GM15510 (cell line): ENCODE results near the gene ACKR1.

Experiments used
- POLR2A ChIP-seq: IDR thresholded peaks from 3 replicates; pipeline ENCODE4 v1.6.1; 2011; ENCODE audit warnings: borderline replicate concordance; ENCODE audit not compliant: insufficient read length; ENCODE audit errors: extremely low read depth

ACKR1 gene

GRCh38 chr1:159228554-159228953 lies 23.9 kb downstream of the ACKR1 start:
- no peak for TF ChIP-seq POLR2A

DNA sequence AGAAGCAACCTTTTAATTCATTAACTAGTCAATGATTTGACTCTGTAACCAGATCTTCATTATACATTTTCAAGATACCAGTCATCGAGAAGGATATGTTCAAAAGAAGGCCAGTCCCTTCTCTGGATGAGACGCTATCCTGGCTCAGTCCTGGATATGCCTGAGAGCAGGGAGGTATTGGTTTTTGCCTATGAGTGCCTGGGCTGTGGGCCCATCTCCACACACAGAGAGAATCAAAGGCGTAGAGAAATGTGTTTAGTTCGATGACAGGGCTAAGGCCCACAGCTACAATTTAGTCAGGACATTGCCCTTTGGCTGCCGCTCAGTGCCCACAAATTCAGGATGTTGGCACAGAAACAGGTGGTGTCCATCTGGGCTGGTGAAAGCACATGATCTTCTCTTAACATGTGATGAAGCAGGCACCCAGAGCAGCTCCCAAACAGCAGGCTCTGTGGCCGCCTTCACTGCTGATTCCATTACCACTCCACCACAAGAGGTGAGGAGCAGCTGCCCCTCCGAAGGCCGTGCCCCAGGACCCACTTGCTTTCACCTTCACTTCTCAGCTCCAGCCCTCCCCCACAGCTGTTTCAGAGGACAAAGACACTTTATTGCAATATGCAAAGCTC lies 24.7 kb downstream of the ACKR1 start:
- TF ChIP-seq POLR2A = no peak

DNA sequence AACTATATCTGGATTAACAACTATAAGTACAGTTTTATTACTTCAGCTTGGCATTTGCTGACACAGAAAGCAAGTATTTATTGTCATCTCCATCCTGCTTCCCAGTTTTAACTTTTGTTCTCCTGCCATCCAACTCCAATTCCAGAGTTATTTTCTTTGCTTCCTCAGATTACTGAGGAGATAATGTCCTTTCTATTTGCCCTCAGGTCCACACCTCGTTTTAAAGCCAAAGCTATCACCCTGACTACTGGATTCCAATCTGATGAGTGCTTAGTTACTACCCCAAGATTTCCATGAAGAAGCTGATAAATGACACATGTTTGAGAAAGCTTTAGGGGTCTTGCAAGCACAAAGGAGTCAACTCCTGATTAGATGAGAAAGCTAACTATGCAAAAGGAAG lies 25.2 kb downstream of the ACKR1 start:
- no peak for TF ChIP-seq POLR2A

DNA sequence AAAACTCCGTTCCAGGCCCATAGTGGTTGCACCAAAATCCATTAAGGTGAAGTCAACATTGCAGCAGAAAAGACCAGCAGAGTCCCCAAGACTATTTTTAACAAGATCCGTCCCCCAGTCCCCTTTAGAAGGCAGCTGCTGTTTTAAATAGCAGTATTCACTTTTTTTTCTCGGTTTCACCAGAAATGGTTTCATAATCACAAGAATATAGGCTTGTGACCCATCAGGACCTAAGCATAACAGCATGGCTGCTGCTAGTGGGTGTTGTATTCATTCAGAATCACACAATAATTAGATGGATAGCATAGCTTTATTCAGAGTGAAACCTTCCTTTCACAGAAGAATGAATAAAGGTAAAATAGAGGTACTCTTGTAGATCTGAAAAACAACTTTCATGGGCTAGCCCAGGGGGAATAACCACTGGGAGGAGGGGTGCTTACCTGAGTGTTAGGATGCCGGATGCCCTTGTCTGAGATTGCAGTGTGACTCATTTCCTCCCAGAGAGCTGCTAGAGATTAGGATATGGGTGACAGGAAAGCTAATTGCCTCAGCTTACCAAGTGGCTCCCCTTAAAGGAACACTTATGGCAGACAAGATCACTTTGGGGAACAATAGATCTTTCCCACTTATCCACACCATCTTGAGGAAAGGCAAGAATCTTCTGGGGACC lies 35.0 kb downstream of the ACKR1 start:
- TF ChIP-seq POLR2A = no peak

- no peak for TF ChIP-seq POLR2A
Observed at GRCh38 chr1:159247266-159247665, 42.6 kb downstream of the ACKR1 start.

DNA sequence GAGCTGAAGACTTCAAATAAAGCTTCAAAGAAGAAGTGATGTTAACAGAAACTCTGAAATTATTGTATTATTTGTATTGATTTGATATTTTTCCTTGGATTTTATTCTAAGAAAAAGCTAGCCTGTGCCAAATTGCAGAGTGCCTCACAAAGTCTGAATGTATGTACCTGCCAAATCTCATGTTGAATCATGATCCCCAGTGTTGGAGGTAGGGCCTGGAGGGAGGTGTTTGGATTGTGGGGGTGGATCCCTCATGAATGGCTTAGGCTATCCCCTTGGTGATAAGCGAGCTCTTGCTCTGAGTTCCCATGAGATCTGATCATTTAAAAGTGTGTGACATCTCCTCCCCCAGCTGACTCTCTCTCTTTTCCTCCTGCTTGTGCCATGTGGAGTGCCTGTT lies 43.6 kb downstream of the ACKR1 start:
- no peak for TF ChIP-seq POLR2A

DNA sequence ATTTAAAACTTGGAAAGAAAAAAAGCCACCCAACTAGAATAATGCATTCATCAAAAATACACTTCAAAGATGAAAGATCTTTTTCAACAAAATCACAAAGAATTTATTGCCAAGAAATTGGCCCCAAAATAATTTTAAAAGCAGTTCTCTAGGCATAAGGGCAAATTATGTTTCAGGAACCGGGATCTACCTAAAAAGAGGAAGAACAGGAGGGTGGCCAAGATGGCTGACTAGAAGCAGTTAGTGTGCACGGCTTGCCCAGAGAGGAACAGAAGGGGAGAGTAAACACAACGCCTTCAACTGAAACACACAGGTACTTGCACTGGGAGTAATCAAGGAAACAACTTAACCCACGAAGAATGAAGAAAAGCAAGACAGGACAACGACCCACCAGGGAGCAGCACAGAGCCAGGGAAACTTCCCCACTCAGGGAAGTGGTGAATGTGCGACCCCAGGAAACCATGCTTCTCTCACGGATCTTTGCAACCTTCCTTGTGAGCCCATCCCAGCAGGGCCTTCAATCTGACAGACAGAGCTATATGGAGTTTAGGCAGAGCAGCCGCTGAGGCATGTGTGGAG lies 46.1 kb downstream of the ACKR1 start:
- no peak for TF ChIP-seq POLR2A
